AG10803 (cell line): ENCODE measurements around the gene ATXN1.

Source experiments
- DNase-seq: peaks from one replicate; pipeline ENCODE4 v3.0.0; 2010; ENCODE audit warnings: low read depth
- H3K4me3 ChIP-seq: 2 replicates; pipeline ENCODE4 v1.5.1; 2011; ENCODE audit warnings: mild to moderate bottlenecking, low read length, control low read depth
- CTCF ChIP-seq: conservative IDR thresholded peaks from 2 replicates; pipeline ENCODE4 v1.5.1; 2011; ENCODE audit warnings: mild to moderate bottlenecking, low read length, control low read depth, inconsistent platforms

The ATXN1 gene

GRCh38 chr6:16360365-16360764 is 400.9 kb downstream of the ATXN1 start:
- no peak for TF ChIP-seq CTCF
- DNase-seq = no peak
- H3K4me3 ChIP-seq = no peak overlapping the region

- no peak for DNase-seq
- H3K4me3 ChIP-seq = no peak overlapping the region
- TF ChIP-seq CTCF = no peak
Measured at GRCh38 chr6:16359563-16359962, 401.7 kb downstream of the ATXN1 start.

GRCh38 chr6:16358531-16359138 is 402.6 kb downstream of the ATXN1 start:
- DNase-seq = no peak
- H3K4me3 ChIP-seq = no peak overlapping the region
- TF ChIP-seq CTCF = no peak

- H3K4me3 ChIP-seq = no peak overlapping the region
- TF ChIP-seq CTCF = no peak
- no peak for DNase-seq
Measured at GRCh38 chr6:16355699-16356446, 405.4 kb downstream of the ATXN1 start.

GRCh38 chr6:16355238-16355637 is 406.0 kb downstream of the ATXN1 start:
- no peak for TF ChIP-seq CTCF
- DNase-seq = no peak
- H3K4me3 ChIP-seq = no peak overlapping the region

GRCh38 chr6:16354692-16355091 is 406.6 kb downstream of the ATXN1 start:
- no peak for DNase-seq
- no peak for TF ChIP-seq CTCF
- no peak overlapping the region for H3K4me3 ChIP-seq

GRCh38 chr6:16352821-16353438 is 408.3 kb downstream of the ATXN1 start:
- TF ChIP-seq CTCF = no peak
- DNase-seq = no peak

More at GRCh38 chr6:16352821-16353438, 408.3 kb downstream of the ATXN1 start:
- no peak overlapping the region for H3K4me3 ChIP-seq
